Measurements from ENCODE around the gene SMURF2.

GRCh38 chr17:64627797-64628196 lies 34.3 kb downstream of the SMURF2 start:
- TF ChIP-seq POLR2AphosphoS5 (IDR thresholded peaks at IDR 0.05; ENCODE audit: low read length) = no peak
- TF ChIP-seq YY1 (IDR thresholded peaks at IDR 0.05; ENCODE audit: low read depth, low read length) = no peak
- no peak for TF ChIP-seq EP300 (IDR thresholded peaks at IDR 0.05; ENCODE audit: borderline replicate concordance in 1 of 2, control insufficient read depth in 1 of 2, low read depth in 2 of 2, low read length in 2 of 2)
- TF ChIP-seq BHLHE40 (IDR thresholded peaks at IDR 0.05; ENCODE audit: borderline replicate concordance in 1 of 2, low read depth in 2 of 2, low read length in 1 of 2) = no peak
- no peak for TF ChIP-seq CTCF (IDR thresholded peaks at IDR 0.05 in 2 of 3, conservative IDR thresholded peaks at IDR 0.05 in 1 of 3; ENCODE audit: control insufficient read depth in 2 of 3, extremely low read depth in 1 of 3, insufficient read depth in 1 of 3, low read depth in 3 of 3, low read length in 3 of 3)
- TF ChIP-seq ATF2 (IDR thresholded peaks at IDR 0.05; ENCODE audit: low read length) = no peak
- TF ChIP-seq SP1 (IDR thresholded peaks at IDR 0.05; ENCODE audit: low read depth, low read length) = no peak
- TF ChIP-seq RAD21 (IDR thresholded peaks at IDR 0.05; ENCODE audit: insufficient read depth, low read depth, low read length) = no peak
- no peak for TF ChIP-seq SMC3 (IDR thresholded peaks at IDR 0.05; ENCODE audit: borderline replicate concordance, low read length)
